GM18858 (cell line): Measurements from ENCODE around the gene GMDS.
"Not testable (repeated sequence)": the region's sequence is repeated elsewhere in the genome, so short reads cannot be mapped to it uniquely, and the experiment has no call there.

Source experiments
- ATAC-seq: cut with Tn5 transposase; IDR thresholded peaks from one replicate; pipeline ENCODE4 v1.9.1; 2021; ENCODE audit not compliant: unreplicated experiment

GMDS gene

GRCh38 chr6:1869308-1869707 is 376.1 kb downstream of the GMDS start:
- ATAC-seq, result no peak

DNA sequence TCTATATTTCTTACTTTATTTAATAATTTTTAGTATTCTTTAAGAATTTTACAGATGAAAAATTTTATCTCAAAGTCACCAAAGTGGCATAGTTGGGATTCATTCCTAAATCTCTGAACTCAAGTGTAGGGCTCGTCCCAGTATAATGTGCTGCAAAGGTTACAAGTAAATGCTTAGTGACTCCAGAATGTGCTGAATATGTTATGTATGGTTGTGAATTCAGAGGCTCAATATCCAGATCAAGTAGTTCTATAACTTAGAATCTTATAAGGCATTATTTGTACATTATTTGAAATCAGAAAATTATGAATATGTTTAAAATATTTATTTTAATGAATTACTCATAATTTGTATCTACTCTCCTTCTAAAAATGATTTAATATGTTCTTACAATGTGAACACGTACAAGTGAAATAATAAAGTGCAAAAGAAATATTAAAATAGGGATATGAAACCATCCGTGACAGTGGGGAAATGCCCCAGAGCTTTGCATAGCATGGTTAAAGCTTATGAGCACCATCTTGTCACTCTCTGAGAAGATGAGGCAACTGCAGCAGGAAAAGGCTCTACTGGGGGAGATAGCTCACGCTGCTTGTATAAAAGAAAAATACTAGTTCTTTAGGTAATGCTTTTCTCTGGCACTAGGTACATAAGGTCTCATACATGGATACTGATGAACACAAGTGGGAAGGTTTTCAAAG is 376.7 kb downstream of the GMDS start:
- ATAC-seq, result peak; percentile 77

DNA sequence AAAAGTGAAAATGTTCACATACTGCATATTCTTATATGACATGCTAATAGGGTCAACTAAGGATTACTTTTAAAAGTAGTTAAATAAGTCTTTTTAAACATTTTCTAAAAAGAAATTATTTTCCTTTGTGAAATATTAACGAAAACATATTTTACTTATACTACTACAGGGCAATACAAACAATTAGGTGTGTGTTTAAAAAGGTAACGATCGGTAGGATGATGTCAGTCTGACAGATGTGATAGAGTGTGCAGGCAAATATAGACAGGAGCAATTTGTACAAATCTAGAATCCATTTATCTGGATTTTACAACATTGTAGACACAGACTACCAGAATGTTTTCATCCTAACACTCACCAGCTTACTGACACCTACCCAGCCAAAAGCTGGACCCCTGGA is 378.2 kb downstream of the GMDS start:
- ATAC-seq, result no peak

GRCh38 chr6:1865585-1865984 is 379.8 kb downstream of the GMDS start:
- no peak for ATAC-seq

- no peak for ATAC-seq
Observed at GRCh38 chr6:1864496-1864895, 380.9 kb downstream of the GMDS start.

- ATAC-seq, result no peak
Observed at GRCh38 chr6:1862411-1862810, 383.0 kb downstream of the GMDS start.

GRCh38 chr6:1860756-1861348 is 384.6 kb downstream of the GMDS start:
- no peak for ATAC-seq

- ATAC-seq, result no peak
Observed at GRCh38 chr6:1858859-1859258, 386.5 kb downstream of the GMDS start.

GRCh38 chr6:1858196-1858595 is 387.2 kb downstream of the GMDS start:
- ATAC-seq, result no peak

DNA sequence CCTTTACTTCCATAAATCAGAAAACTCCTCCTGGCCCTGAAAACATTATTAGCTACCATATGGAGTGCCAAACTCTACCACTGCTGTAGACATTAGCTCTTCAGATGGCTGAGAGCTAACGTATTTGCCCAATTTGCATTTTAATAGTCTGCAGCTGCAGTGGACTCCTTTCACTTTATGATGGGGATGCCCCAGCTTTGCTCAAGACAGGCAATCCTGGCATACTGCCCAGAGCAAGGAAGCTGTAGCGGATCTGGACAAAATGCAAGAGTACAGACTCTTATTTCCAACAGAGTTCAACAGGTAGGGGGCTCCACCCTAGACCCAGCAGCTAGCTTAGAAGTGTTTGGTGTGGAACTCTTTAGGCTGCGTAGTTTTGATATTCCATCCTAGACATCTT is 389.0 kb downstream of the GMDS start:
- ATAC-seq, result peak; percentile 81

DNA sequence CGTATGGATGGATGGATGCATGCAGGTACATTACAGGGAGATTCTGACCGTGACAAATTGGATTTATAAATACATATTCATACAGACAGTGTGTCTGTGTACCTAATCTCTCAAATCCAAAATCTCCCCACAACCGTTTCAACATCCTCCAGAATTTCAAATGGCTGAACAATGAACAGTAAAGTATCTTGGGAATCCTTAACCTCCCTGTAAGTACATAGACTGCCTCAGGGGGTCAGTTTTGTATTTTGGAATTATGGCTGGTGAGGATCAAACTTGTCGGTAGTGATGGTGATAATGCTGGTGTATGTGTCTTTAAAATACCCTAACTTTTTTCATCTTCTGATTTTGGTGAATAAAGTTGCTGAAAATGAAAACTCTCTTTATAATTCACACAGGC is 389.5 kb downstream of the GMDS start:
- no peak for ATAC-seq

GRCh38 chr6:1854296-1854695 is 391.1 kb downstream of the GMDS start:
- no peak for ATAC-seq

- ATAC-seq, result no peak
Observed at GRCh38 chr6:1853761-1854160, 391.6 kb downstream of the GMDS start.

- ATAC-seq, result no peak
Observed at GRCh38 chr6:1851681-1852456, 393.5 kb downstream of the GMDS start.

DNA sequence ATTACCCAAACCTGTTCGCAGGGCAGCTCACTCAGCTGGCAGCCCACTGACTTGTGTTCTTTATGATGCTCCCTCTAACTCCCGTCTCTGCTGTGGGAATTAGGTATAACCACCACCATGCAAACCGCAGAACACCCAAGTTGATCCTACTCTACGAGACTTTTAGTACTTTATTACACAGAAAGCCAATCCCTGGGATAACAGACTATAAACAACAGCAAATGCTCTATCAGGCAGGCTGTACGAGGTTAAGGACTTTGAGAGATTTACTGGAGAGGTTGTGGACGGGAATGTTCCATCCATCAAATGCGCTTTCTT is 394.6 kb downstream of the GMDS start:
- ATAC-seq, result no peak

- no peak for ATAC-seq
Observed at GRCh38 chr6:1850121-1850839, 395.1 kb downstream of the GMDS start.

- ATAC-seq, result no peak
Observed at GRCh38 chr6:1849691-1850090, 395.7 kb downstream of the GMDS start.

GRCh38 chr6:1848752-1849151 is 396.7 kb downstream of the GMDS start:
- no peak for ATAC-seq

DNA sequence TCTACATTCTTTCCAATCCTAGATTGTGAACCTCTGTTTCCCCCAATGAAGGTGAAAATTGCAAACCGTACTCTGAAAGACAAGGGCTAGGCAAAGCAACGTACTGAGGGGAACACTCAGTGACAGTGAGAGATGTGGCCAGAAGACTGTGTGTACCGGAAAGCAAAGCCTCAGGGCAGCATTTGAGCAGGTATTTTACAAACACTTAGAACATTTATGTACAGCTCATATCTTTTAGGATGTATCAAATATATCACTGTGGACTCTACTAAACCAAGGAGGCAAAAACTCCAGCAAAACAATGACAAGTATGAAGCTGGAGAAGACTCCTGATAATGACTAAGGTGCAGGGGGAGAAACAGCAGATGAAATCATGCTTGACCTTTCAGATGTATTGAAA is 398.8 kb downstream of the GMDS start:
- no peak for ATAC-seq

GRCh38 chr6:1845543-1845942 is 399.9 kb downstream of the GMDS start:
- ATAC-seq, result not testable (repeated sequence)

DNA sequence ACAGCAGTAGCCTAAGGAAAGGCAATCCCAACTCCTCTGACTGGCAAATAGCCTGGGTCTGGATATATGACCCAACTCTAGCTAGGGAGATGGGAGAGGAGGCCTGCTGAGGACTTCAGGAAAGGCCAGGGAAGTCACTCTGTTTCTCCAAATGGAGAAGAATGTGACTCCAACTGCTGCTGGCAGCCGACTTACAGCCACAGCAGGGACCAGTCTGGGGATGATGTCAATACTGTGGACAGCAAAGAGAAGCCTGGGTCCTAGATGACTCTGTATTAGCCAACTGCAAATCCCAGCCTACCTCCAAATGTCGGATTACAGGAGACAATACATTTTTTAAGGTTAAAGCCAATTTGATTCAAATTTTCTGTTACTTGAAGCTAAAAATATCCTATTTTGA is 403.1 kb downstream of the GMDS start:
- no peak for ATAC-seq

DNA sequence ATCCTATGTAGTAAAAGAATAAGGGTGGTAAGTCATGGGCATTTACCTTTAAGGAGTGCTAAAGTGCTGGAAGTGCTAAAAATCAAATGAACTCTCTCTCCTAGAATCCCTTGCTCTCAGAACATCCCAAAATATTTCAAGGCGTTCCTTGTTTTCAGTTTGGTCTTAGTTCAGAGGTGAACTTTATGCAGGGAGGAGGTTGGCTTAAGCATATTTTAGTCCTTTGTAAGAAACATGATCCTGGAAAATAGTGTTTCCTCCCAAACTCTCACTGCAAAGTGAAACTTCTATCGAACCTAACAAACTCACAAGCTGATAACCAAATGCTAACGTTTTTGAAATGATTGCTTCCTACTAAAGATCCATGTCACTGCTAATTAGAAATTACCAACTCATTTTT is 404.3 kb downstream of the GMDS start:
- no peak for ATAC-seq
